ENCODE data around the gene SPATA4. TPM values are rescaled to one million over a fixed set of nuclear protein-coding genes. Genes with fewer than 3 reads are reported as not detected.

The SPATA4 gene
- total and polyA plus RNA-seq, 9 of the 15 experiments (the other 6 are each of a cell fraction or from before 2014, with no cell fraction given), result not detected

- peak; percentile 67; the same call in 1 of the 2 replicates for TF ChIP-seq ARID4B (CRISPR knock-in tag; IDR thresholded peaks at IDR 0.05)
- no peak for TF ChIP-seq ZNF318 (IDR thresholded peaks at IDR 0.05; ENCODE audit: borderline replicate concordance in 1 of 2, low read depth in 1 of 2)
- TF ChIP-seq YY1 (IDR thresholded peaks at IDR 0.05; ENCODE audit: borderline replicate concordance in 1 of 3, control insufficient read depth in 1 of 3, extremely low read depth in 1 of 3, insufficient read depth in 3 of 3, insufficient read length in 1 of 3, insufficient replicate concordance in 2 of 3, low read depth in 1 of 3, low read length in 2 of 3), result peak; percentile 86 to 99 (median 97)
- peak in 1 of 2 experiments; percentile 65; a peak in 1 of 4 replicates for TF ChIP-seq SRF (CRISPR knock-in tag; IDR thresholded peaks at IDR 0.05)
- TF ChIP-seq BRF2 (IDR thresholded peaks at IDR 0.05; ENCODE audit: borderline replicate concordance, insufficient read depth, insufficient read length), result no peak
- TF ChIP-seq ATF7 (IDR thresholded peaks at IDR 0.05), result peak; percentile 40; the same call in 1 of the 2 replicates
- TF ChIP-seq ZNF217 (CRISPR knock-in tag; IDR thresholded peaks at IDR 0.05), result no peak
- TF ChIP-seq SIN3A (IDR thresholded peaks at IDR 0.05; ENCODE audit: borderline replicate concordance in 2 of 2, control insufficient read depth in 1 of 2, low read depth in 2 of 2, low read length in 2 of 2), result peak; percentile 89 to 93; a peak in 3 of 4 replicates
- TF ChIP-seq KDM4B (IDR thresholded peaks at IDR 0.05; ENCODE audit: borderline replicate concordance in 2 of 2, low read depth in 1 of 2), result peak in 1 of 2 experiments; percentile 59; a peak in 1 of 4 replicates
Measured at GRCh38 chr4:176195184-176195978, at the start of gene SPATA4 (continued).

All from K562 (cell line).